GM21390 (cell line): Measurements from ENCODE around the gene JCHAIN.
A peak's percentile ranks its signal among the peaks of the same experiment; 100 is the strongest.
"Not testable (repeated sequence)": the region's sequence is repeated elsewhere in the genome, so short reads cannot be mapped to it uniquely, and the experiment has no call there.

Source experiments
- ATAC-seq: cut with Tn5 transposase; IDR thresholded peaks from one replicate; pipeline ENCODE4 v1.9.1; 2021; ENCODE audit not compliant: unreplicated experiment

JCHAIN gene

GRCh38 chr4:70666369-70666768 is at the start of gene JCHAIN:
JCHAIN (minus strand) TSS chr4:70666508; CDS start chr4:70666490, 18 bp downstream.
- peak; percentile 59 for ATAC-seq

GRCh38 chr4:70715097-70715496 is 48.8 kb upstream of the JCHAIN start:
- ATAC-seq, result peak; percentile 5

- peak; percentile 42 for ATAC-seq
These were observed 48.0 kb upstream of the JCHAIN start for GRCh38 chr4:70714079-70714887.

- ATAC-seq, result peak; percentile 35
These were observed 47.3 kb upstream of the JCHAIN start for GRCh38 chr4:70713453-70714078.

GRCh38 chr4:70712604-70713452 is 46.5 kb upstream of the JCHAIN start:
- no peak for ATAC-seq

- ATAC-seq, result no peak
These were observed 45.8 kb upstream of the JCHAIN start for GRCh38 chr4:70712150-70712549.

- ATAC-seq, result no peak
These were observed 45.3 kb upstream of the JCHAIN start for GRCh38 chr4:70711599-70711998.

- ATAC-seq, result no peak
These were observed 43.4 kb upstream of the JCHAIN start for GRCh38 chr4:70709611-70710205.

- no peak for ATAC-seq
These were observed 40.2 kb upstream of the JCHAIN start for GRCh38 chr4:70706516-70706915.

- no peak for ATAC-seq
These were observed 39.7 kb upstream of the JCHAIN start for GRCh38 chr4:70706044-70706461.

GRCh38 chr4:70705183-70706043 is 39.1 kb upstream of the JCHAIN start:
- peak; percentile 55 for ATAC-seq

GRCh38 chr4:70704931-70705182 is 38.5 kb upstream of the JCHAIN start:
- ATAC-seq, result peak; percentile 33

GRCh38 chr4:70704215-70704930 is 38.1 kb upstream of the JCHAIN start:
- ATAC-seq, result peak; percentile 66

- ATAC-seq, result no peak
These were observed 37.4 kb upstream of the JCHAIN start for GRCh38 chr4:70703619-70704214.

- not testable (repeated sequence) for ATAC-seq
These were observed 36.3 kb upstream of the JCHAIN start for GRCh38 chr4:70702592-70702991.

GRCh38 chr4:70701271-70701670 is 35.0 kb upstream of the JCHAIN start:
- ATAC-seq, result no peak

- ATAC-seq, result no peak
These were observed 34.4 kb upstream of the JCHAIN start for GRCh38 chr4:70700712-70701111.

GRCh38 chr4:70698435-70698834 is 32.1 kb upstream of the JCHAIN start:
- not testable (repeated sequence) for ATAC-seq

GRCh38 chr4:70694633-70695032 is 28.3 kb upstream of the JCHAIN start:
- ATAC-seq, result not testable (repeated sequence)
